Measurements from ENCODE around the gene ARL8B.
A peak's percentile ranks its signal among the peaks of the same experiment; 100 is the strongest.
"Not testable (repeated sequence)": the region's sequence is repeated elsewhere in the genome, so short reads cannot be mapped to it uniquely, and the experiment has no call there.

The ARL8B gene

GRCh38 chr3:5122030-5122740 lies at the start of gene ARL8B:
Gene ARL8B, plus strand, starts transcription at chr3:5122292. Its CDS starts 174 bp downstream, at chr3:5122466.
- peaks cover 51% of the 10 kb centered on the region for H3K79me2 ChIP-seq (ENCODE audit: control insufficient read depth, insufficient read depth, low read length, unreplicated experiment)
- no peaks in the 10 kb centered on the region for H3K27me3 ChIP-seq (ENCODE audit: insufficient read depth, low read length)
- H3K36me3 ChIP-seq (ENCODE audit: insufficient read depth, low read length): no peaks in the 10 kb centered on the region; the same call in 1 of the 2 replicates
- H3K4me3 ChIP-seq (ENCODE audit: low read depth, low read length): peak within 1 kb of the TSS; percentile 88
- peaks cover 25% of the 10 kb centered on the region for H3K4me1 ChIP-seq (ENCODE audit: control insufficient read depth, insufficient read depth, low read length, unreplicated experiment)
- H3K27ac ChIP-seq (ENCODE audit: low read depth, low read length): peak within 1 kb of the TSS; percentile 83
- peak within 1 kb of the TSS; percentile 67 for H2AFZ ChIP-seq (ENCODE audit: low read length, unreplicated experiment)

- no peaks in the 10 kb centered on the region for H3K4me1 ChIP-seq (ENCODE audit: control insufficient read depth, insufficient read depth, low read length, unreplicated experiment)
- H2AFZ ChIP-seq (ENCODE audit: low read length, unreplicated experiment): no peak overlapping the region
- H3K36me3 ChIP-seq (ENCODE audit: insufficient read depth, low read length): no peaks in the 10 kb centered on the region
- H3K27ac ChIP-seq (ENCODE audit: low read depth, low read length): no peak overlapping the region
- no peaks in the 10 kb centered on the region for H3K79me2 ChIP-seq (ENCODE audit: control insufficient read depth, insufficient read depth, low read length, unreplicated experiment)
- H3K27me3 ChIP-seq (ENCODE audit: insufficient read depth, low read length): peaks cover 4% of the 10 kb centered on the region; the same call in 1 of the 2 replicates
- H3K4me3 ChIP-seq (ENCODE audit: low read depth, low read length): no peak overlapping the region
Measured at GRCh38 chr3:5073374-5074085, 48.6 kb upstream of the ARL8B start.

GRCh38 chr3:5078151-5078550 lies 43.9 kb upstream of the ARL8B start:
- H3K4me1 ChIP-seq (ENCODE audit: control insufficient read depth, insufficient read depth, low read length, unreplicated experiment): no peaks in the 10 kb centered on the region
- H3K4me3 ChIP-seq (ENCODE audit: low read depth, low read length): no peak overlapping the region
- no peaks in the 10 kb centered on the region for H3K79me2 ChIP-seq (ENCODE audit: control insufficient read depth, insufficient read depth, low read length, unreplicated experiment)
- no peak overlapping the region for H2AFZ ChIP-seq (ENCODE audit: low read length, unreplicated experiment)
- no peaks in the 10 kb centered on the region for H3K27me3 ChIP-seq (ENCODE audit: insufficient read depth, low read length)
- H3K27ac ChIP-seq (ENCODE audit: low read depth, low read length): no peak overlapping the region
- no peaks in the 10 kb centered on the region for H3K36me3 ChIP-seq (ENCODE audit: insufficient read depth, low read length)

DNA sequence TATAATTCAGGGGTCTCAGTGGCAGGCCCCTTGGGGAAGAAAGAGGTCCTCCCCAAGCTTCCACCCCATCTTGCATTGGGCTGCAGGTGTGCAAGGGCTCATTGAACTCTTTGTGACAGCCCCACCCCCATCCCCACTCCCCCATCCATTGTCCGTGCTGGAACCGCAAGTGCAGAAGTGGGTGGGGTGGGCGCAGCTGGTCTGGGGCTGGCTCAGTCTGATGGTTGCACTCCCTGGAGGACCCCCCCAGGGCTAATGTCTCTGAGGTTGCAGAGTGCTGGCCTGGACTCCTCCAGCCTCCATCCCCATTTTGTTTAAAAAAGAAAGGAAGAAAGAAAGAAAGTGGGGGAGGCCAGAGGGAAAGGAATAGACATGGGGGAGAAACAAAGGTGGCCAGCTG lies 42.3 kb upstream of the ARL8B start:
- Histone ChIP-seq H3K36me3 (ENCODE audit: insufficient read depth, low read length) (no peaks in the 10 kb centered on the region), H3K4me1 (ENCODE audit: control insufficient read depth, insufficient read depth, low read length, unreplicated experiment) (no peaks in the 10 kb centered on the region), H3K79me2 (ENCODE audit: control insufficient read depth, insufficient read depth, low read length, unreplicated experiment) (no peaks in the 10 kb centered on the region), H3K27me3 (ENCODE audit: insufficient read depth, low read length) (no peaks in the 10 kb centered on the region), H3K27ac (ENCODE audit: low read depth, low read length) (no peak overlapping the region), H3K4me3 (ENCODE audit: low read depth, low read length) (no peak overlapping the region), H2AFZ (ENCODE audit: low read length, unreplicated experiment) (no peak overlapping the region)

GRCh38 chr3:5080779-5081550 lies 41.1 kb upstream of the ARL8B start:
- no peaks in the 10 kb centered on the region for H3K27me3 ChIP-seq (ENCODE audit: insufficient read depth, low read length)
- no peak overlapping the region for H2AFZ ChIP-seq (ENCODE audit: low read length, unreplicated experiment)
- H3K36me3 ChIP-seq (ENCODE audit: insufficient read depth, low read length): no peaks in the 10 kb centered on the region
- no peaks in the 10 kb centered on the region for H3K4me1 ChIP-seq (ENCODE audit: control insufficient read depth, insufficient read depth, low read length, unreplicated experiment)
- no peak overlapping the region for H3K4me3 ChIP-seq (ENCODE audit: low read depth, low read length)
- H3K27ac ChIP-seq (ENCODE audit: low read depth, low read length): no peak overlapping the region
- H3K79me2 ChIP-seq (ENCODE audit: control insufficient read depth, insufficient read depth, low read length, unreplicated experiment): no peaks in the 10 kb centered on the region

GRCh38 chr3:5081973-5082788 lies 39.9 kb upstream of the ARL8B start:
- not testable (repeated sequence) for H3K36me3 ChIP-seq (ENCODE audit: insufficient read depth, low read length); H3K4me3 ChIP-seq (ENCODE audit: low read depth, low read length); H3K27ac ChIP-seq (ENCODE audit: low read depth, low read length); H3K4me1 ChIP-seq (ENCODE audit: control insufficient read depth, insufficient read depth, low read length, unreplicated experiment); H2AFZ ChIP-seq (ENCODE audit: low read length, unreplicated experiment); H3K79me2 ChIP-seq (ENCODE audit: control insufficient read depth, insufficient read depth, low read length, unreplicated experiment); H3K27me3 ChIP-seq (ENCODE audit: insufficient read depth, low read length)

DNA sequence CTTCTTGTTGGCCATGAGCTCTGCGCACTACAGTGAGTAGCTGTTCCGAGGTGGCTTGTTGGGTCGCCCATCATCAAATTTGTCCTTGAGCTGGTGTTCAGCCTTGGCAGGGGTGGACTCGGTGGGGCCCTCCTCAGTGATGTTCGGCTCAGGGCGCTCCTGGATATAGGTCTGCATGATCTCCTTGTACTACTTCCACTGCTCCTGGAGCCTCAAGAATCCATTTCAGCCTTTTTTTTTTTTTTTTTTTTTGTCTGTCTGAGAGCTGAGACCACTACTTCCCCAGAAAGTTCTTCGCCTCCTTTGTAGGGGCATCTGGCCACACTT lies 39.3 kb upstream of the ARL8B start:
- no peak overlapping the region for H2AFZ ChIP-seq (ENCODE audit: low read length, unreplicated experiment)

GRCh38 chr3:5084224-5084623 lies 37.9 kb upstream of the ARL8B start:
- H2AFZ ChIP-seq (ENCODE audit: low read length, unreplicated experiment): no peak overlapping the region

More for the DNA sequence above, 39.3 kb upstream of the ARL8B start:
- Histone ChIP-seq H3K4me1 (ENCODE audit: control insufficient read depth, insufficient read depth, low read length, unreplicated experiment) (no peaks in the 10 kb centered on the region), H3K79me2 (ENCODE audit: control insufficient read depth, insufficient read depth, low read length, unreplicated experiment) (no peaks in the 10 kb centered on the region), H3K36me3 (ENCODE audit: insufficient read depth, low read length) (no peaks in the 10 kb centered on the region), H3K27me3 (ENCODE audit: insufficient read depth, low read length) (no peaks in the 10 kb centered on the region), H3K27ac (ENCODE audit: low read depth, low read length) (no peak overlapping the region), H3K4me3 (ENCODE audit: low read depth, low read length) (no peak overlapping the region)

DNA sequence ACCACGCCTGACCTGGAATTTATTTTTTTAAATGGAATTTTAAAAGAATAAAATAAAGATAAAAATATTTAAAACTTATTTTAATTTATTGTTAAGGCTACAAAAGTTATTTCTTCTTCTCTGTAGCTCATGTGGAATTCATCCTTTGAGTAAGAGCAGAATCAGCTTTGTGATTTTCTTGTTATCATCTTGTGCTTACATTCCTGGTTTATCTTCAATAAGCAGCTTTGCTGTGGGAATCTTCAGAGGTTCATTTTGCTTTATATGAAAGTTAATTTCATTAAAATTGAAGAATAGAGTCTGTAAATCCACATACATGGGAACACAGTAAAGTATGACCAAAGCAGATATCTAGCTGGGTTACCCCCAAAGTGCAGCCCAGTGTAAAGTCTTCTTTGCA lies 35.4 kb upstream of the ARL8B start:
- Histone ChIP-seq H3K27ac (ENCODE audit: low read depth, low read length) (no peak overlapping the region), H2AFZ (ENCODE audit: low read length, unreplicated experiment) (no peak overlapping the region), H3K79me2 (ENCODE audit: control insufficient read depth, insufficient read depth, low read length, unreplicated experiment) (no peaks in the 10 kb centered on the region), H3K27me3 (ENCODE audit: insufficient read depth, low read length) (peaks cover 4% of the 10 kb centered on the region; the same call in 1 of the 2 replicates), H3K36me3 (ENCODE audit: insufficient read depth, low read length) (no peaks in the 10 kb centered on the region), H3K4me1 (ENCODE audit: control insufficient read depth, insufficient read depth, low read length, unreplicated experiment) (no peaks in the 10 kb centered on the region), H3K4me3 (ENCODE audit: low read depth, low read length) (no peak overlapping the region)

More at GRCh38 chr3:5084224-5084623, 37.9 kb upstream of the ARL8B start:
- Histone ChIP-seq H3K27ac (ENCODE audit: low read depth, low read length) (no peak overlapping the region), H3K79me2 (ENCODE audit: control insufficient read depth, insufficient read depth, low read length, unreplicated experiment) (no peaks in the 10 kb centered on the region), H3K4me1 (ENCODE audit: control insufficient read depth, insufficient read depth, low read length, unreplicated experiment) (no peaks in the 10 kb centered on the region), H3K4me3 (ENCODE audit: low read depth, low read length) (no peak overlapping the region), H3K27me3 (ENCODE audit: insufficient read depth, low read length) (peaks cover 2% of the 10 kb centered on the region; the same call in 1 of the 2 replicates), H3K36me3 (ENCODE audit: insufficient read depth, low read length) (no peaks in the 10 kb centered on the region)

DNA sequence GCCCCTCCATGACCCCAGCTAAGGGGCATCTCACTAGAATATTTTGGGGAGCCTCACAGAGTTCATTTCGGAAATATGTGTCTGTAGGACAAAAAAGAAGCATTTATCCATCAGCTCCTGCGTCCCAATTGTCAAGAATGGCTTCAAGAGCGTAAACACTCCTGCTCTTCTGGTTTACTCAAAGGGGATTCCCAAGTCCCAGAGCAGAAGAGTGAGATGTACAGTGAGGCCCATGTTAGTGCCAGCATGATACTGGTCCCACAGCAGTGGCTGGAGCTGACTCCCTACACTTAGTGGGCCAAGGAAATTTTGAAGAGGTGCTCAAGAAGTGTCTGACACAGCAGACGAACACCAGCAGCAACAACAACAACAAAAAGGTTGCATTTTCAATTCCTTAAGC lies 34.9 kb upstream of the ARL8B start:
- Histone ChIP-seq H3K4me3 (ENCODE audit: low read depth, low read length) (no peak overlapping the region), H2AFZ (ENCODE audit: low read length, unreplicated experiment) (no peak overlapping the region), H3K27ac (ENCODE audit: low read depth, low read length) (no peak overlapping the region), H3K36me3 (ENCODE audit: insufficient read depth, low read length) (no peaks in the 10 kb centered on the region), H3K4me1 (ENCODE audit: control insufficient read depth, insufficient read depth, low read length, unreplicated experiment) (no peaks in the 10 kb centered on the region), H3K27me3 (ENCODE audit: insufficient read depth, low read length) (peaks cover 4% of the 10 kb centered on the region; the same call in 1 of the 2 replicates), H3K79me2 (ENCODE audit: control insufficient read depth, insufficient read depth, low read length, unreplicated experiment) (no peaks in the 10 kb centered on the region)

Measured in ACC112 (cell line).